Activated naive CD4-positive, alpha-beta T cell treated with anti-CD3 and anti-CD28 coated beads for 36 hours (primary cell): ENCODE results near the gene OR1B1. TPM values are rescaled to one million over a fixed set of nuclear protein-coding genes. Genes with fewer than 3 reads are reported as not detected.

Source experiments
- CTCF ChIA-PET: fragments of 350-600 bp; sonication (Branson Sonifier 250); formaldehyde crosslinking; loops from one replicate; lab custom pipeline; 2021; ENCODE audit warnings: antibody characterized with exemption; lab: Charles Lee
- DNase-seq: peaks from one replicate; pipeline ENCODE4 v3.0.0-alpha.2; 2020
- H3K27ac Mint-ChIP-seq: one replicate; pipeline ENCODE4 v1.8.0; 2021; ENCODE audit warnings: mild to moderate bottlenecking, mixed read lengths
- H3K27me3 Mint-ChIP-seq: one replicate; pipeline ENCODE4 v1.8.0; 2021; ENCODE audit warnings: low read depth, mixed read lengths
- H3K36me3 Mint-ChIP-seq: one replicate; pipeline ENCODE4 v1.8.0; 2021; ENCODE audit warnings: low read depth, mixed read lengths
- H3K4me1 Mint-ChIP-seq: one replicate; pipeline ENCODE4 v1.8.0; 2021; ENCODE audit warnings: low read depth, mixed read lengths
- H3K4me3 Mint-ChIP-seq: one replicate; pipeline ENCODE4 v1.8.0; 2021; ENCODE audit warnings: mild to moderate bottlenecking, moderate library complexity, mixed read lengths
- H3K9me3 Mint-ChIP-seq: one replicate; pipeline ENCODE4 v1.8.0; 2021; ENCODE audit warnings: mixed read lengths
- intact Hi-C: fragments of 100-400 bp; cut with micrococcal nuclease; formaldehyde crosslinking; loops from one replicate; pipeline ENCODE4 v1.15.1; 2023
- total RNA-seq, 2 experiments: library from RNA; stranded (reverse); gene quantifications; one replicate each; pipeline ENCODE4 v1.2.3, GENCODE V29; 2021

Gene OR1B1
- total RNA-seq, 2 experiments from 2014 or later: not detected

DNA sequence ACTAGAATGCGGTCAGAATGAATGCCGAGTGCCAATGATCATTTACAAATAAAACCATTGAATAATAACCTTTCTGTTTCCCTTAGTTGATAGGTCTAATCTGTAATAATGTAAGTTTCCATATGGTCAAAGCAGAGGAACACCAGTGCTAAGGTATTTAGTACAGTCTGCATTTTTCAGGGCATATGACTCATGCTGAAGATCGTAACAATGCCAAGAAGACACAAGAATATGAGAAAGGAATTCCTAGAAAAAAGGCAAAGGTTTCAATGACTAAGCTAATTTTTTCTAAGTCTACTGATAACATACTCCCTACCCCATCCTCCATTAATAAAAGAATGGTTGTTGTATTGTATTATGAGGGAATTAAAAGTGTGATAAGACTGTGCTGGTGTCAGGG lies 77.1 kb downstream of the OR1B1 start:
- DNase-seq: no peak
- intact Hi-C loops: no loop called here
- Mint-ChIP-seq H3K4me1 (no peaks in the 10 kb centered on the region), H3K27ac (no peak overlapping the region), H3K36me3 (no peaks in the 10 kb centered on the region), H3K4me3 (no peak overlapping the region), H3K27me3 (peaks cover 1% of the 10 kb centered on the region), H3K9me3 (no peaks in the 10 kb centered on the region)
- CTCF ChIA-PET: no interaction called here

- H3K9me3 Mint-ChIP-seq: no peaks in the 10 kb centered on the region
- no peak overlapping the region for H3K4me3 Mint-ChIP-seq
- DNase-seq: no peak
- H3K36me3 Mint-ChIP-seq: no peaks in the 10 kb centered on the region
- CTCF ChIA-PET: no interaction called here
- H3K27me3 Mint-ChIP-seq: peaks cover 1% of the 10 kb centered on the region
- H3K4me1 Mint-ChIP-seq: no peaks in the 10 kb centered on the region
- intact Hi-C loops: no loop called here
- no peak overlapping the region for H3K27ac Mint-ChIP-seq
Observed at GRCh38 chr9:122579874-122580273, 77.6 kb downstream of the OR1B1 start.

Other genes starting within 250 kb of the OR1B1 start
- gene OR1J1, start 179.7 kb downstream of the OR1B1 start, total RNA-seq: not detected
- gene OR1J2, start 146.8 kb downstream of the OR1B1 start, total RNA-seq: not detected
- not detected for gene OR1J4, start 138.5 kb downstream of the OR1B1 start, total RNA-seq
- gene OR1N1, start 130.3 kb downstream of the OR1B1 start, total RNA-seq: not detected
- gene OR1N2, start 104.5 kb downstream of the OR1B1 start, total RNA-seq: not detected
- gene OR1L8, start 74.2 kb downstream of the OR1B1 start, total RNA-seq: not detected
- not detected for gene OR1Q1, start 42.9 kb downstream of the OR1B1 start, total RNA-seq
- not detected for gene OR1L1, start 4.1 kb upstream of the OR1B1 start, total RNA-seq
- gene OR1L3, start 17.5 kb upstream of the OR1B1 start, total RNA-seq: not detected
- not detected for gene OR1L4, start 66.4 kb upstream of the OR1B1 start, total RNA-seq
- not detected for gene OR1L6, start 84.7 kb upstream of the OR1B1 start, total RNA-seq
- not detected for gene OR5C1, start 131.3 kb upstream of the OR1B1 start, total RNA-seq
- not detected for gene OR1K1, start 142.5 kb upstream of the OR1B1 start, total RNA-seq
- gene PDCL, start 171.0 kb upstream of the OR1B1 start, total RNA-seq: 10 to 100 TPM; 19.5 to 19.6 TPM
- 10 to 100 TPM; 20.2 to 21.3 TPM for gene RC3H2, start 247.7 kb upstream of the OR1B1 start, total RNA-seq